CD14-positive monocyte (primary cell): ENCODE results near the gene MBD3. TPM values are rescaled to one million over a fixed set of nuclear protein-coding genes. Genes with fewer than 3 reads are reported as not detected.

Experiments used
- DNase-seq, 3 donors: peaks; one replicate each; pipeline ENCODE4 v3.0.0-alpha.2; 2011 to 2022
- H2AFZ ChIP-seq: 2 replicates; pipeline ENCODE4 v1.6.0; 2012; ENCODE audit warnings: mild to moderate bottlenecking, low read depth, low read length, inconsistent platforms; ENCODE audit not compliant: insufficient read depth, poor library complexity, severe bottlenecking
- H3K27ac ChIP-seq, 2 donors: 1 replicate in 1 of 2; 2 replicates in 1 of 2; pipeline ENCODE4 v1.5.1; 2012 to 2013; ENCODE audit warnings: low read length in 2 of 2, control low read depth in 1 of 2, inconsistent platforms in 1 of 2, low read depth in 1 of 2, mild to moderate bottlenecking in 1 of 2
- H3K27me3 ChIP-seq, 2 donors: one replicate each; pipeline versions ENCODE4 v1.6.0 to v1.6.1; 2011 to 2013; ENCODE audit warnings: low read length in 2 of 2; ENCODE audit not compliant: control insufficient read depth in 2 of 2, insufficient read depth in 2 of 2
- H3K36me3 ChIP-seq, 2 donors: replicated peaks in 1 of 2; 1 replicate in 1 of 2; 2 replicates in 1 of 2; pipeline versions ENCODE4 v1.5.1 to v1.6.1; 2012 to 2013; ENCODE audit warnings: low read length in 2 of 2, control low read depth in 1 of 2, inconsistent platforms in 1 of 2, mild to moderate bottlenecking in 1 of 2; ENCODE audit not compliant: insufficient read depth in 2 of 2, control insufficient read depth in 1 of 2
- H3K4me1 ChIP-seq, 2 donors: 1 replicate in 1 of 2; 2 replicates in 1 of 2; pipeline versions ENCODE4 v1.5.1 to v1.6.1; 2012 to 2013; ENCODE audit warnings: low read length in 2 of 2, control low read depth in 1 of 2, inconsistent platforms in 1 of 2, mild to moderate bottlenecking in 1 of 2, moderate library complexity in 1 of 2; ENCODE audit not compliant: insufficient read depth in 2 of 2, control insufficient read depth in 1 of 2
- H3K4me2 ChIP-seq: replicated peaks from 2 replicates; pipeline ENCODE3; 2012; ENCODE audit warnings: low read length, moderate library complexity, mild to moderate bottlenecking; ENCODE audit not compliant: poor library complexity, severe bottlenecking; ENCODE audit errors: extremely low read depth
- H3K4me3 ChIP-seq, 3 experiments: fragments of 200-600 bp in 1 of 3; sonication (generic) in 1 of 3; replicated peaks in 1 of 3; 1 replicate in 2 of 3; 2 replicates in 1 of 3; pipeline ENCODE4 v1.5.1; 2011 to 2013; ENCODE audit warnings: low read length in 3 of 3, mild to moderate bottlenecking in 3 of 3, control low read depth in 2 of 3, low read depth in 2 of 3, inconsistent platforms in 1 of 3, moderate library complexity in 1 of 3
- H3K79me2 ChIP-seq: 2 replicates; pipeline ENCODE4 v1.6.0; 2012; ENCODE audit warnings: mild to moderate bottlenecking, control low read depth, inconsistent platforms, low read length, moderate library complexity; ENCODE audit not compliant: insufficient read depth
- H3K9ac ChIP-seq: 2 replicates; pipeline ENCODE4 v1.6.0; 2017; ENCODE audit warnings: low read length, mild to moderate bottlenecking; ENCODE audit not compliant: insufficient read depth, poor library complexity, severe bottlenecking
- H3K9me3 ChIP-seq, 2 donors: replicated peaks in 1 of 2; 1 replicate in 1 of 2; 2 replicates in 1 of 2; pipeline versions ENCODE4 v1.5.1 to v1.6.1; 2012 to 2013; ENCODE audit warnings: low read length in 2 of 2, control low read depth in 1 of 2; ENCODE audit not compliant: control insufficient read depth in 1 of 2, insufficient read depth in 1 of 2
- H4K20me1 ChIP-seq: 2 replicates; pipeline ENCODE4 v1.6.0; 2012; ENCODE audit warnings: mild to moderate bottlenecking, low read length, control low read depth, moderate library complexity; ENCODE audit not compliant: insufficient read depth
- H3K27ac Mint-ChIP-seq, 7 donors: one replicate each; pipeline ENCODE4 v1.8.0; 2020; ENCODE audit warnings: mild to moderate bottlenecking in 7 of 7, mixed read lengths in 7 of 7, moderate library complexity in 6 of 7, inconsistent platforms in 2 of 7
- H3K27me3 Mint-ChIP-seq, 3 donors: one replicate each; pipeline ENCODE4 v1.8.0; 2021 to 2022; ENCODE audit warnings: low read depth in 3 of 3, mild to moderate bottlenecking in 3 of 3, mixed read lengths in 3 of 3, moderate library complexity in 3 of 3, inconsistent platforms in 1 of 3
- H3K36me3 Mint-ChIP-seq, 2 donors: one replicate each; pipeline ENCODE4 v1.8.0; 2020; ENCODE audit warnings: mixed read lengths in 2 of 2, inconsistent platforms in 1 of 2, mild to moderate bottlenecking in 1 of 2
- H3K4me1 Mint-ChIP-seq: one replicate; pipeline ENCODE4 v1.8.0; 2020; ENCODE audit warnings: mild to moderate bottlenecking, mixed read lengths
- H3K4me3 Mint-ChIP-seq, 2 donors: one replicate each; pipeline ENCODE4 v1.8.0; 2020; ENCODE audit warnings: mild to moderate bottlenecking in 2 of 2, mixed read lengths in 2 of 2, moderate library complexity in 1 of 2
- H3K9me3 Mint-ChIP-seq, 7 donors: one replicate each; pipeline ENCODE4 v1.8.0; 2020 to 2022; ENCODE audit warnings: mixed read lengths in 7 of 7, mild to moderate bottlenecking in 6 of 7, moderate library complexity in 6 of 7, inconsistent platforms in 2 of 7
- CTCF ChIP-seq: fragments of 200-600 bp; IDR thresholded peaks from one replicate; pipeline ENCODE4 v1.8.0; 2022; ENCODE audit warnings: antibody characterized with exemption, mild to moderate bottlenecking
- WGBS: methylation state at CpG from one replicate; pipeline ENCODE4 v1.1.5; 2013; ENCODE audit warnings: missing lambda C conversion rate; ENCODE audit not compliant: insufficient coverage; 5-methylcytosine and 5-hydroxymethylcytosine counted together
- intact Hi-C, 2 donors: fragments of 100-400 bp; cut with micrococcal nuclease; formaldehyde crosslinking; loops; one replicate each; pipeline versions ENCODE4 v1.15.0 to v1.15.1; 2023
- polyA plus RNA-seq, 3 donors: library from polyadenylated mRNA; depleted of rRNA in 1 of 3; unstranded in 2 of 3; stranded (reverse) in 1 of 3; fragments of 300-500 nt in 2 of 3; fragments of >200 nt in 1 of 3; fragmentation: Illumina TruSeq in 2 of 3; gene quantifications; 1 replicate in 2 of 3; 2 replicates in 1 of 3; pipeline ENCODE4 v1.2.3, GENCODE V29; 2012 to 2021

Gene MBD3
- polyA plus RNA-seq, 3 donors = 2.6 to 35.3 (median 4.9) TPM

DNA sequence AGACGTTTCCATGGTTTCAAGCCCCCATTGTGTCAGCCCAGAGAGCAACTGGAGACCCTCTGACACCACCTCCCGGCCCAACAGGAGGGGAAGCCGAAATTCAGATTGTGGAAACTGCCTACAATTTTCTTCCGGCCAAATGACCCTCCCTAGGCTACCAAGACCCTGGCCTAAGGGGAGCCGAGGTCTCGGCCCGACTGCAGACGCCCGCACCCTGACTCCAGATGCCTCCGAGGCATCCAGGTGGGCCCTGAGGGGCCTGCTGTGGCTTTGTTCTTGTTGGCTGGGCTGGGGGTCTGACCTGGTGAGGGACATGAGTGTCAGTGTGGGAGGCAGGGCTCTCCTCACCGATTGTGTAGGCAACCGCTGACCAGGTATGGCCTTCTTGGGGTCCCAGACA, 34.1 kb downstream of the MBD3 start:
- Histone ChIP-seq H3K27me3 (no peaks in the 10 kb centered on the region), H3K4me1 (no peaks in the 10 kb centered on the region), H3K9ac (no peak overlapping the region), H2AFZ (no peak overlapping the region), H4K20me1 (no peaks in the 10 kb centered on the region), H3K36me3 (no peaks in the 10 kb centered on the region), H3K4me3 (no peak overlapping the region), H3K4me2 (no peak overlapping the region), H3K9me3 (no peaks in the 10 kb centered on the region), H3K79me2 (no peaks in the 10 kb centered on the region), H3K27ac (no peak overlapping the region)
- Mint-ChIP-seq H3K9me3 (peaks cover 0 to 7% (median 0%) of the 10 kb centered on the region in 7 donors), H3K27ac (peak overlapping the region in 1 of 7 donors; percentile 5), H3K27me3 (peaks cover 3 to 14% (median 6%) of the 10 kb centered on the region in 3 donors), H3K4me3 (no peak overlapping the region), H3K36me3 (no peaks in the 10 kb centered on the region), H3K4me1 (no peaks in the 10 kb centered on the region)
- no peak for DNase-seq
- intact Hi-C loops = no loop called here
- no peak for TF ChIP-seq CTCF
- WGBS = 94% methylated on average over 8 of the region's 12 CpGs

GRCh38 chr19:1556390-1557070, 36.1 kb downstream of the MBD3 start:
- H4K20me1 ChIP-seq = no peaks in the 10 kb centered on the region
- no peak overlapping the region for H3K4me3 ChIP-seq
- H3K27me3 Mint-ChIP-seq = peaks cover 5 to 9% (median 8%) of the 10 kb centered on the region in 3 donors
- no peaks in the 10 kb centered on the region for H3K36me3 Mint-ChIP-seq
- H3K27me3 ChIP-seq = no peaks in the 10 kb centered on the region
- no peaks in the 10 kb centered on the region for H3K4me1 Mint-ChIP-seq
- H2AFZ ChIP-seq = no peak overlapping the region
- WGBS = 97% methylated on average over 59 of the region's 66 CpGs
- no peak overlapping the region for H3K27ac ChIP-seq
- H3K4me2 ChIP-seq = no peak overlapping the region
- TF ChIP-seq CTCF = no peak
- H3K36me3 ChIP-seq = no peaks in the 10 kb centered on the region
- no peaks in the 10 kb centered on the region for H3K4me1 ChIP-seq
- no peak overlapping the region for H3K27ac Mint-ChIP-seq
- H3K79me2 ChIP-seq = no peaks in the 10 kb centered on the region
- intact Hi-C loops = no loop called here
- DNase-seq = no peak
- H3K4me3 Mint-ChIP-seq = no peak overlapping the region
- peaks cover 0 to 7% (median 0%) of the 10 kb centered on the region in 7 donors for H3K9me3 Mint-ChIP-seq
- H3K9ac ChIP-seq = no peak overlapping the region
- H3K9me3 ChIP-seq = no peaks in the 10 kb centered on the region
